ENCODE data around the gene HYOU1.
"Not testable (repeated sequence)": the region's sequence is repeated elsewhere in the genome, so short reads cannot be mapped to it uniquely, and the experiment has no call there.

HYOU1 gene, protein sequence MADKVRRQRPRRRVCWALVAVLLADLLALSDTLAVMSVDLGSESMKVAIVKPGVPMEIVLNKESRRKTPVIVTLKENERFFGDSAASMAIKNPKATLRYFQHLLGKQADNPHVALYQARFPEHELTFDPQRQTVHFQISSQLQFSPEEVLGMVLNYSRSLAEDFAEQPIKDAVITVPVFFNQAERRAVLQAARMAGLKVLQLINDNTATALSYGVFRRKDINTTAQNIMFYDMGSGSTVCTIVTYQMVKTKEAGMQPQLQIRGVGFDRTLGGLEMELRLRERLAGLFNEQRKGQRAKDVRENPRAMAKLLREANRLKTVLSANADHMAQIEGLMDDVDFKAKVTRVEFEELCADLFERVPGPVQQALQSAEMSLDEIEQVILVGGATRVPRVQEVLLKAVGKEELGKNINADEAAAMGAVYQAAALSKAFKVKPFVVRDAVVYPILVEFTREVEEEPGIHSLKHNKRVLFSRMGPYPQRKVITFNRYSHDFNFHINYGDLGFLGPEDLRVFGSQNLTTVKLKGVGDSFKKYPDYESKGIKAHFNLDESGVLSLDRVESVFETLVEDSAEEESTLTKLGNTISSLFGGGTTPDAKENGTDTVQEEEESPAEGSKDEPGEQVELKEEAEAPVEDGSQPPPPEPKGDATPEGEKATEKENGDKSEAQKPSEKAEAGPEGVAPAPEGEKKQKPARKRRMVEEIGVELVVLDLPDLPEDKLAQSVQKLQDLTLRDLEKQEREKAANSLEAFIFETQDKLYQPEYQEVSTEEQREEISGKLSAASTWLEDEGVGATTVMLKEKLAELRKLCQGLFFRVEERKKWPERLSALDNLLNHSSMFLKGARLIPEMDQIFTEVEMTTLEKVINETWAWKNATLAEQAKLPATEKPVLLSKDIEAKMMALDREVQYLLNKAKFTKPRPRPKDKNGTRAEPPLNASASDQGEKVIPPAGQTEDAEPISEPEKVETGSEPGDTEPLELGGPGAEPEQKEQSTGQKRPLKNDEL

DNA sequence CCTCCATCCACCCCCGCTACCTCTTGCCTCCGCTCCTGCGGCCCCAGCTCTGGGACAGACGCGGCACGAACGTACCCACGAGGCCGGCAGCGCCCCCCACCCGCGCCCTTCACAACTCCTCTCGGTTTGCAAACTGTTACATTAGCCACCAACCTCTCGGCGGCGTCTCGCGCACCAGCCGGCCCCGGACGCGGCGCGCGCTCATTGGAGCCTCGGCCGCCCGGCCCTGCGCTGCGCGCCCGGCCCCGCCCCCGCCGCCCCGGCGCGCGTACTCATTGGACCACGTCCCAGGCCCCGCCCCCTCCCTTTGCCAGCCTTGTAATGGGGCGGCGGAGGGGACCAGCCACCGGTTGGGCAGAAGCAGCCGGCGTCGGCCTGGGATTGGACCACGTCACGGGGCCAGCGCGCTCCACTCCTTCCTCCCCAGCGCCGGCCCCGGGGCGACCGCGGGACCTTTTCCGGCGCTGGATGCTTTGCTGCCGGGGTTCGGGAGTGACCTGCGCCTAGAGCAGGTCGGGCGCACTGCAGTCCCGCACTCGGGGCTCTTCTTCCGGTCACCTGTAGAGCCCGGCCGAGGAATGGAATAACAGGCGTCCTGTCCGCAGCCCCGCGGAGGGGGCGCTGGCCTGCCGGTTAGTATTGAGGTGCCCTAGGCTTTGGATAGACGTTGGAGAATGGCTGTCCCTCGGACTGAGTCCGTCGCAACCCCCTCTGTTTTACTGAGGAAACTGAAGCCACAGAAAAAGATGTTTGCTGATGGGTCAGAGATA, at the start of gene HYOU1:
Gene HYOU1 (minus strand): TSS at position 206 of the 770 bp plus-strand sequence. CDS start 1,045 bp downstream, outside the sequence.
- DNase-seq = peak; percentile 98

DNA sequence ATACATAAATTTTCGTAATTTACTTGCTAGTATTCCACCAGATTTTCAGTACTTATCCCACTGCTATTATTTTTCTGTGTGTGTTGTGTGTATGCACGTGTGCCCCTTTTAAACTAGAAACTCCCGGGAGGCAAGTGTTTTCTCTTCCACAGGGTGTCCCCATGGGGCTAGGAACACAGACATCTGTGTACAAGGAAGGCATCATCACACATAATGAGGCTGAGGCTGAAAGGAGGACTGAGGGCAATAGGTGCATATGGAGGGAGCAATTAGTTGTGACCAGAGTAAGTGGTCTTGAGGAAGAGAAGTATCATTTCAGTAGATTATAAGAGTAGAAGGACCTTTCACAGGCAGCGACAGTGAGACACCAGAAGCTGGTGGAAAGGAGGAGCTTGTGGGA, 46.8 kb upstream of the HYOU1 start:
- DNase-seq = peak; percentile 13

DNA sequence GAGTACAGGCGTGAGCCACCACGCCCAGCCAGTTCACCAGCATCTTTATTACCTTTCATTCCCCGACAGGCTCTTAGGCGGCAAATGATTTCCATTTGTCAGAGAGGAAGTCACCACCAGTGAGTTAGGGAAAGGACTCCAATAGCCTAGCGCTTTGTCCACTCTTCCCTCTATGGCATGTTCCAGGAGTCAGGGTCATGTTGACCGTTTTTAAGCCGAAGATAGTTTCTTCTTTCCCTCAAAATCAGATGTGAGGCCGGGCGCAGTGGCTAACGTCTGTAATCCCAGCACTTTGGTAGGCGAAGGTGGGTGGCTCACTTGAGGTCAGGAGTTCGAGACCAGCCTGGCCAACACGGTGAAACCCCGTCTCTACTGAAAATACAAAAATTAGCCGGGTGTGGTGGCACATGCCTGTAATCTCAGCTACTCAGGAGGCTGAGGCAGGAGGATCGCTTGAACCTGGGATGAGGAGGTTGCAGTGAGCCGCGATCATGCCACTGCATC, 46.2 kb upstream of the HYOU1 start:
- DNase-seq = not testable (repeated sequence)

DNA sequence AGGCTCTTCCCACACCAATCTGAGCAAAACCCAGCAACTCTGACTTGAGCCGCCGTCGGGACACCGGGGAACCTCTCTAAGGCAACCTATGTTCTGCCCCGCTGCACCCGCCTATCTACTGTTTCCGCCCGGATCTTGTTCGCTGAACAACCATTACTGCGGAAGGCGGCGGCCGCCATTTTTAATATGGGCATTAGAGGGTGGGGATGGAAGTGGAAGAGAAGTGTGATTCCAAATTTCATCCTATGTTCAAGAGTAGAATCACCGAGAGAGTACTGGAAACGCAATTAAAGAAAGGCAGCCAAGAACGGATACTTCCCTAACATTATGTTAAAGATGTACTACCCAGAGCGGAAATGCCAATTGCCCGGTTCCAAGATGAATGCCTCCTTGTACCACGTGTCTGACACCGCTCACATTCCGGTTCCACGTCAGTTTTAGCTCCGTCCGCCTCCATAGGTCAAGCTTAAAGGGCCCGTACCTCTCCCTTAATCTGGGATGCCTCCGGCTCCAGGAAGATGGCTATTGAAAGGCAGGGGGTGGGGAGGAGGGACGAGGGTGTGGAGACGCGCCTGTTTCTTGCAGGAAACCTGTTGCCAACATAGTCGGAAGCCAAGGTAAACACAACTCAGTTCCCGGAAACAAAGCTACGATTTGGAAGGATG, 44.9 kb upstream of the HYOU1 start, which contains the start of gene DPAGT1:
Gene DPAGT1 (minus strand): TSS at position 95 of the 665 bp plus-strand sequence. CDS start 198 bp downstream, outside the sequence.
- DNase-seq = peak; percentile 96

DNA sequence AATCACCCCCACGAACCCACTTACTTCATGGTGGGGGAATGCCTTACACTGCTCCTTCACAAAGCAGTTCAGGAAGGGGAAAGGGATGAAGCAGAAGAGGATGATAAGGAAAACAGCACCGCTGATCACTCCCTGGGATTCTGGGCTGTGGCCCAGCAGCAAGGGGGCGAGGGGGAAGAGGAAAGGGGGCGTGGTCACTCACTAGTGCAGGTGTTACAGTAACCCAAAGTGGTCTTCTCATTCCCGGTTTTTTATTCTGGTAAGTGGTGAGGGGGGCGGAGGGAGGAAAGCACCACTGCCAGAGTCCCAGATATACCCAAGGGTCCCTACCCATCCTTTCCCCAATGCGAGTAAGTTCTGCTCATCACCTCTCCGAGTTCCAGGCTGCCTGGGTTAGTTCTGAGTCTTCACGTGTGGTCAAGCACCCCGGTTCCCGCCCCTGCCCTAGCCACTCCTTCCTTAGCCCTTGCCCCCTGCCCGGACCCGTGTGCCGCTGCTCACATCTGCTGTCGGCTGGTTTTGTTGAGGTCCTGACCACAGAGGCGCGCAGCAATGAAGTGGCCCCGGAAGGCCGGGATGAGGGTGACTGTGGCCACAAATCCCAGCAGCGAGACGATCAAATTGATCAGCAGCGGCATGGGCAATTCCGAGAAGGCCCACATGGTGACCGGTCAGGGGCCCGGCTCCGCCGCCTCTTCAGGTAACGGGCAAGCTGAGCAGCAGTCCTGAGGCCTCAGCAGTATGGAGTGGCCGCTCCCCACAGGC, 44.2 kb upstream of the HYOU1 start:
- DNase-seq = peak; percentile 51

DNA sequence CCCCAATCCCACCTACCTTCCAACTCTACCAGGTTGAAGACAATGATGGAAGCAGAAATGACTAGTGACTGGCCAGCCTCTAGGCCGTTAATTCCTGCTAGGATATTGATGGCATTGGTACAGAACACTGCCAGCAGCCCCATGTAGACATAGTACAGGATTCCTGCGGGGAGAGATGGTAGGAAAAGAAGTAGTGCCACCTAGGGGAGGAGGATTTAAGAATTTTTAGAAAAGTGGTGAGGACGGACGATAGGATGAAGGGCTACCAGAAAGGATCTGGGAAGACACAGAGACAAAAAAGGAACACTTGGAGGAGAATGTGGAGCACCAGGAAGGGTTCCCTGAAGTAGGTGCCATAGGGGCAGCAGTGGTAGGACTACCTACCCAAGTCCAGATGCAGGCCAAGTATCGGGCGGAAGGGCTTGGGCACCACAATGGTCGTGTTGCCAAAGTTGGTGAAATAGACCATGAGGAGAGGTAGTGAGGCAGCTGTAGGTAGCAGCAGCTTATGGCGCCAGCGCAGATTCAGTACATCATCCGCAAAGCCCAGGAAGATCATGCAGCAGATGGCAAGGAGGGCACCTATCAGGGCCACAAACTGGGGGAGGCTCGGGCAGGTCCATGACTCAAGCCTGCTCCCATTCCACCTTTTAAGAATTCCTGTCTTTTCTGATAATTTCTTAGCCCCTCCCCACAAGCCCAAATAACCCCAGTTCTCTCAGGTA, 43.4 kb upstream of the HYOU1 start:
- DNase-seq = no peak

DNA sequence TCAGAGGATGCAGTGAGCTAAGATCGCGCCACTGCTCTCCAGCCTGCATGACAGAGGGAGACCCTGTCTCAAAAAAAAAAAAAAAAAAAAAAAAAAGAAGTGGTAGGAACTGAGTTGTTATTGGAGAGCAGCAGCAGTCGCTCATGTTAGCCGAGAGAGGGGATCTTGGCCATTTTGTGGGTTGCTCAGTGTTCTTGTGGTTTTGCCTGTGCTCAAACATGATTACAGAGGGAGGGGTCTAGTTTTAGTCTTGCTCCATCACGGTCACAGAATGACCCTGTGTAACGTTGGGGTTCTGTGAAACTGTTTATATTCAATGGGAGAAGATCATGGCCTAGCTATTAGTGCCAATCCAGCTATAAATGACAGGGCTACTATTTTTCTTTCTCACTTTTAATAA, 42.7 kb upstream of the HYOU1 start:
- no peak for DNase-seq

DNA sequence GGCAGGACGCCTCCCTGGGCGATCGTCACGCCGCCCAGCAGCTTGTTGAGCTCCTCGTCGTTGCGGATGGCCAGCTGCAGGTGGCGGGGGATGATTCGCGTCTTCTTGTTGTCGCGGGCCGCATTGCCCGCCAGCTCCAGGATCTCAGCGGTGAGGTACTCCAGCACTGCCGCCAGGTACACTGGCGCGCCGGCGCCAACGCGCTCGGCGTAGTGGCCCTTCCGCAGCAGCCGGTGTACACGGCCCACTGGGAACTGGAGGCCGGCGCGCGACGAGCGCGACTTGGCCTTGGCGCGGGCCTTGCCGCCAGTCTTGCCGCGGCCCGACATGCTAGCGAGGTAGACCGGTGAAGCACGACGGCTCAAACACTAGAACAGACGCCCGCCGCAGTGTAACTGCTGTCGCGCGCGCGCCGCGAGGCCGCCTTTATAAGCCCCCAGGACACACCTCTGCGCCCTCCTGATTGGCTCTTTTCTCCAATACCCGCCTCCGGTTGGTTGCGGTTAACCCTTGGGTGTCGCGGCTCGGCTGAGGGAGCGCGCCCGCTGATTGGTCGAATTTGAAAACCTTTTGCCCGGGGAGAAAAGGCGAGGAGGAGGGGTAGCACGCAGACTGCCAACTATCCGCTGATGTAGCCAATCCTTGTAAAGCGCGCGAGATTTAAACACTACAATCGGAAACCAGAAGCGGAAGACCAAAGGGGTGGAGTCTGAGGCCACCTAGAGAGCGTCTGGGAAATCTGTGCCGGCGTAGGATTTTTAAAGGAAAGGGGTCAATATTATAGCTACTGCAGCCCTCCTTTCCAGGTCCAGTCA, 38.3 kb upstream of the HYOU1 start:
- peak; percentile 100 for DNase-seq

DNA sequence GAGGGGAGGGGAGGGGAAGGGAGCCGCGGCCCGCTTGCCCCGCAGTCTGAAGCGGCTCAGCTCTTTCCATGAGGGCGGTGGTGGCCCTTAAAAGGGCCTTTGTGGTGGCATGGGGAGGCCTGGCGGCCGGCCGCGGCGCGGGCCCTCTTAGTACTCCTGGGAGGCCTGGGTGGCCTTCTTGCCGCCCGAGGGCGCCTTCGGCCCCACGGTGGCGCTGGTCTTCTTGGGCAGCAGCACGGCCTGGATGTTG, 37.7 kb upstream of the HYOU1 start:
- DNase-seq = peak; percentile 85

DNA sequence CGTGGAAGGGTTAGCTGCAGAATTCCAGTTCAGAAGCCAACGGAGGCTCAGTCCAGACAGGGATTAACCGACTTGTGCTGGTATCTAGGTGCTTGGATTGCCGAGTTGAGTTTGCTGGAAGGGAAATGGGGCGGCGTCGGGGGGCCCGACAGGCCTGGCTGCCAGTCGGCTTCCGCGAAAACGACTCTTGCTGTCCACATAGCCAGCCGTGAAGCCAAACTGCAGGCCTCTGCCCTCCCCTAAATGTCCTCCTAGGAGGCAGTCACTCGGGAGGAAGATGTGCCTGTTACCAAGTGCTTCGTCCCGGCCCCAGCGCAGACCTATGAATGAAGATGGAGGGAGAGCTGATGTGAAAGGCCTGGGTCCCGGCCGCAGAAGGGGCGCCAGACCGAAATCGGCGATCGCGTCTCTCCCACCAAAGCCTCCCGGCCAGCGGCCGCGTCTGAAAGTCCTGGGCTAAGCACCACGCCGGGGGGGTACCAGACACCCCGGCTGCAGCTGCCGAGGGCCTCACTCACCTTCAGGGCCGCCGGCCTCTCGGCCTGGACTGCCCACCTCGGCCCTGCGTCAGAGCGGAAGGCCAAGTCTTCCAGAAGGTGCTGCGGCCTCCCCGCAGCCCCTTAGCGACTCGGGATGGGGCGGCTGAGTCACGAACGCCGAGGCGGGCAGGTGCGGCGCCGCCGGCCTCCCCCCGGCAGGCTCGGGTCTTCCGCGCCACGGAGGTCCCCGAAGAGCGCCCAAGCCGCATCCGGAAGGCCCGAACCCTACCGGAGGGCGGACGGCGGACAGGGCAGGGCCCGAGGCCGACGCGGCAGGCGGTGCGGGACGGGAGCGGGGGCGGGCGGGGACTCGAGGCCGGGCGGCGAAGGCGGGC, 37.2 kb upstream of the HYOU1 start:
- DNase-seq = peak; percentile 62

DNA sequence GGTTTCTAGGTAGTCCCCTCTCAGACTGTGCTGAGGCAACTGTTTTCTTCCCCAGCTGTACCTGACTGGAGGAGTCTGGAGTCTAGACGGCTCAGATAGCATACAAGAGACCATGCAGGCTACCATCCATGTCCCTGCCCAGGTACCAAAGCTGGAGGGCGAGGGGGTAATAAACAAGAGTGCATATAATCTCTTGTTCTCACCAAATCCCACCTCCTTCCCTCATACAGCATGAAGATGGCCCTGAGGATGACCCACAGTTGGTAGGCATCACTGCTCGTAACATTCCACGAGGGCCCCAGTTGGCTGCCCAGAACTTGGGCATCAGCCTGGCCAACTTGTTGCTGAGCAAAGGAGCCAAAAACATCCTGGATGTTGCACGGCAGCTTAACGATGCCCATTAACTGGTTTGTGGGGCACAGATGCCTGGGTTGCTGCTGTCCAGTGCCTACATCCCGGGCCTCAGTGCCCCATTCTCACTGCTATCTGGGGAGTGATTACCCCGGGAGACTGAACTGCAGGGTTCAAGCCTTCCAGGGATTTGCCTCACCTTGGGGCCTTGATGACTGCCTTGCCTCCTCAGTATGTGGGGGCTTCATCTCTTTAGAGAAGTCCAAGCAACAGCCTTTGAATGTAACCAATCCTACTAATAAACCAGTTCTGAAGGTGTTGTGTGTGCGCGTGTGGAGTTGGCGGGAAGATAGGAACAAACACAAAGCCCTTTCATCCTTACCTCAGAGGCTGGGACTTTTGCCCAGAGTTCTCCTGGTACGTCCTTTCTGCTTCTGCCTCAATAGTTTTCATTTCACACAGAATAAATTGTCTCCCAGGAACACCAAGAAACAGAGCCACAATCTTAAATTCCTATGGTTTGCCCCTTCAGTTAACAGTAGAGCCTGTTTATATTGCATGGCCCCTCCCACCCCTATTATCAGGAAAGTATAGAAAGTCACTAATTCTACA, 36.2 kb upstream of the HYOU1 start:
- no peak for DNase-seq

DNA sequence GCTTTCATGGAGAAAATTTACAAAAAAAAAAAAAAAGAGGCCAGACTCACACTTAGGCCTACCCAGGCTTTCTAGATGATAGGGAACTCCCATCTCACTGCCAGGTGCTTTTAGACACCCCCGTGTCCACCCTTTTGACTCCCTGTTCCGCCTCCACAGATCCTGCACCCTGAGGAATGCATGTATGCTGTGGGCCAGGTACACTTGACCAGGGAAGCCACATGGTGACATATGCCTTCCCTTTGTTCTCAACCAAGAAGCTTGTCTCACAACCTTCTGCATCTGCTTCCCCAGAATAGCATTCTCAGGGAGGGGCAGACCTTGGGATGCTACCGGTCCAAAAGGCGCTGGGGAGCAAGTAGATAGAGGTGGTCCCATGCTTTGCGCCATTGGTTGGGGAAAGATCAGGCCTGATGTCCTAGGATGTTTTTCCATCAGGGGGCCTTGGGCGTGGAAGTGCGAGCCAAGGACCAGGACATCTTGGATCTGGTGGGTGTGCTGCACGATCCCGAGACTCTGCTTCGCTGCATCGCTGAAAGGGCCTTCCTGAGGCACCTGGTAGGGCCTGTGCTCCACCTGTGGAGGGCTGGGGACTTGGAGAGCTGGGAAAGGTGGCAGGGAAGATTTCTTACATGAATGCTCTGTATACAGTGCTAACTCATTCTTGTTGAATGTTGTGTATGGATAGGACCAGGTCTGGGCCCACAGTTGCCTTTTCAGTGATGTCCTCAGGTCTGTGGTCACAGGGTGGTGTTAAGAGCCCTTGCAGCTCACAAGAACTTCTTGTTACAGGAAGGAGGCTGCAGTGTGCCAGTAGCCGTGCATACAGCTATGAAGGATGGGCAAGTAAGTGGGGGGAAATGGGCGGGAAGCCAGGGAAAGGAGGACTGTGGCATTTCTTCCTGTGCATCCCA, 35.2 kb upstream of the HYOU1 start:
- no peak for DNase-seq

DNA sequence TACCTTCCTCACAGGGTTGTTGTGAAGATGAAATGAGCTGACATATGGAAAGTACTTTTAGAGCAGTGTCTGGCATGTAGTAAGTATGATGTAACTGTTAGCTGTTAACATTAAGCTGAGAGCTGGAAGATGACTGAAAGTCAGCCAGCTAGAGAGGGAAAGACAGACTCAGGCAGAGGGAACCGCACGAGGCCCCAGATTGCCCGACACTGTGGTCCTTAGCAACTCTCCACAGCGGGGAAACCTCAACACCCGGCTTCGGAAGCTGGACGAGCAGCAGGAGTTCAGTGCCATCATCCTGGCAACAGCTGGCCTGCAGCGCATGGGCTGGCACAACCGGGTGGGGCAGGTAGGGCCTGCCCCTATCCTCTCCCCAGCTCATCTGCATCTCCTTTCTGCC, 34.2 kb upstream of the HYOU1 start:
- no peak for DNase-seq

DNA sequence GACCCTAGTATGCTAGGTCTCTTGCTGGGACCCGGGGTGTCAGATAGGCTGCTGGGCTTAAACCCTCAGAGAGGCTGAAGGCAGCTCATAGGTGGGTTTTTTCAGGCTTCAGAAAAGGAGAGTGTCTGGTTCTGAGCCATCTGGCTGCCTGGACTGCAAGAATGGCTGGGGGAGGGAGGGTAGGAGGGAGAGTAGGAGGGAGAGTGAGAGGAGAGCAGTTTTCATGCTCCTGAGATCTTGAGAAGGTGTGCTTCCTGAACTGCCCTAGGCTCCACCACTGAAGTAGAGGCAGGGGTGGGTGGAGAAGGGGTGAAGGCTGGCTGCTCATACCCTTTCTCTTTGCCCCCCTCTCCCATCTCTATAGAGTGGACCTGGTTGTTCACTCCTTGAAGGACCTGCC, 32.3 kb upstream of the HYOU1 start:
- DNase-seq = no peak

DNA sequence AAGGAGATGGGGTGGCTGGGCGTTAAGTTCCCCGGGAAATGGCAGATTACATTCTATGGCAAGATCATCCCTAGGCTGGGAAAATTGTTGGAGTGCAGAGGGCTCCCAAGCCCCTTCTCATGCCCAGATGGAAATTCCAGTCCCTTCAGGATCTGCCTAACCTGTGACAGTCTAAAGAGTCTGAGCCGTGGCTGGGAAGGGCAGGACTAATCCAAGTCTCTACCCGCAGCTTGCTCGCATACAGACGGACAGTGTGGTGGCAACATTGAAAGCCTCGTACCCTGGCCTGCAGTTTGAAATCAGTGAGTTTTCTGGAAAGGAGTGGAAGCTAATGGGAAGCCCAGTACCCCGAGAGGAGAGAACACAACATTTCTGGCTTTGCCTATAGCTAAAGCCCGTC, 31.4 kb upstream of the HYOU1 start:
- no peak for DNase-seq

DNA sequence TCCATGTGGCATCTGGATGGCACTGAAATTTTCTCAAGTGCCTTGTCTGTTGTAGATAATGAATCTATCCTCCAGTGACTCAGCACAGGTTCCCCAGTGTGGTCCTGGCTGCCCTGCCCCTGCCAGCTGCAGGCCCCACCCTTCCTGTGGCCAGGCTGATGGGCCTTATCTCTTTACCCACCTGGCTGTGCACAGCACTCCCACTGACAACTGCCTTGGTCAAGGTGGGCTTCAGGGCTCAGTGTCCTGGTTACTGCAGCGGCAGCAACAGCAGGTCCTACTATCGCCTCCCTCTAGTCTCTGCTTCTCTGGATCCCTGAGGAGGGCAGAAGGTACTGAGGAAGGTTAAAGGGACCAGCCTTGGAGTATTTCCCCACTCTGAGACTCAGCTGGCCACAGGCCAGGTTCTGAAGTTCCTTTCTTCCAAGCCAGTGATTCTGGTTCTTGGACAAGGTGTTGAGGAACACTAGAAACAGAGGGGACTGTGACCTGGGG, 30.8 kb upstream of the HYOU1 start:
- DNase-seq = peak; percentile 60
